HG03565 (cell line): ENCODE results near the gene LPIN3.
A peak's percentile ranks its signal among the peaks of the same experiment; 100 is the strongest.

ENCODE experiments used
- ATAC-seq: cut with Tn5 transposase; IDR thresholded peaks from one replicate; pipeline ENCODE4 v1.9.1; 2021; ENCODE audit warnings: mild to moderate bottlenecking, moderate library complexity; ENCODE audit not compliant: unreplicated experiment

Gene LPIN3

DNA sequence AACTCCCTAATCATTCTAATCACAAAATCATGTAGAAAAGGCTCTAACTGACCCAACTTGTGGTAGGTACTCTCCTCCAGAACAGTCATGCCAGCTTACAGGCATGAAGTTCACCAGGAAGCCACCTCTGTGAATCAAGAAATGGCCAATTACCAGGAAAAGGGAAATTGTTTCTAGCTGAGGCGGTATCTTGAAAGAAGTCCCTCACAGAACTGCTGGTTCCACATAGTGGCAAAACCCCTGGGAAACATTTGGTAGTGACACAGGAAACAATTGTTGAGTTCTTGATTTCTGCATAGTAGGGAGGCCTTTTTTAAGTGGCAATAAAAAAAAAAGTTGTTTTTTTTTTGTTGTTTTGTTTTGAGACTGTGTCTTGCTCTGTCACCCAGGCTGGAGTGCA lies 19.6 kb upstream of the LPIN3 start:
- ATAC-seq: no peak

DNA sequence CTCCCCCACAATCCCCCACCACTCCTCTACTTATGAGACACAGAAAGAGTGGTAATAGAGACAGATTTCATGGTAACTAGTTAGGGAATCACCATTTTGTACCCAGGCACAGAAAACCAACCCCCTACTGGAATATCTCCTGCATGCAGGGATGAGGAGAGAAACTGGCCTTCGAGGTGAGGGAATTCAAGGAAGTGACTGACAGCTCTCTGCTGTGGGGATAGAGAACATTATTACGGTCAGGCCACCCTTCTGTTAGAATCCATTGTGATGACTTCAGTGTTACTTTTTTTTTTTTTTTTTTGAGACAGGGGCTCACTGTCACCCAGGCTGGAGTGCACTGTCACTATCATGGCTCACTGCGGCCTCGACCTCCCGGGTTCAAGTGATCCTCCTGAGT lies 13.4 kb upstream of the LPIN3 start:
- no peak for ATAC-seq

DNA sequence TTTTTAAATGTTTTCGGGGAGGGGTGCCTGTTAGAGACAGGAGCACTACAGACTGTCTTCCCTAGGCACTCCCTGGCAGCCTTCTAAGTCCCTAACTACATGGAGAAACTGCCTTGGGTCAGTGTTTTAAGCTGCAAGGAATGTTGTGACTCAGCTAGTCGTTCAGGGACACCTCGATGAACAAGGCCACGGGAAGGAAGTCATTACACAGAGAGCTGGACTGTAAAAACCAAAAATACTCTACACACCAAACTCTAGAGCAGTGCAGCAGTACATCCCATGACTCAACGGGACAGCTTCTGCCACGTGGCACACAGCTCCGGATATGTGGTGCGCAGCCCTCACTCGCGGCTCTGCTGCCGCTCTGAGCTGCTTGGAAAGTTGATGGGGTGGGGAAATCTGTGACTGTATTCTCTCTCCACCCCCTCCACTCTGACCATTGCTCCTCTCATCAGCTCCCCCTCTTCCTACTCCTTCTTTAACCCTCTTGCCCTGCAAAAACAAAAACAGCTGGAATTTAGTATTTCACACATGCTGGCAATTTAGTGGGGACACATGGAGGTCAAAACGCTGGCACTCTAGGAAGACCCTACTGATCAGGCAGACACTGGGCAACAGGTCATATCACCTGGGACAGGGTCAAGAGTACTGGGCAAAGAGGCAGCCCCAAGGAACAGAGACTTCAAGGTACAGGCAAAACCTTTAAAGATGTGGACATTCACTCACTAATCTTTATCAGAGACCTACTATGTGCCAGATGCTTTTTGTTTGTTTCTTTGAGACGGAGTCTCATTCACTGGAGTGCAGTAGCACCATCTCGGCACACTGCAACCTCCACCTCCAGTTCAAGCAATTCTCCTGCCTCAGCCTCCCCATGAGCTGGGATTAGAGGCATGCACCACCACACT lies 10.9 kb upstream of the LPIN3 start:
- ATAC-seq: peak; percentile 85

DNA sequence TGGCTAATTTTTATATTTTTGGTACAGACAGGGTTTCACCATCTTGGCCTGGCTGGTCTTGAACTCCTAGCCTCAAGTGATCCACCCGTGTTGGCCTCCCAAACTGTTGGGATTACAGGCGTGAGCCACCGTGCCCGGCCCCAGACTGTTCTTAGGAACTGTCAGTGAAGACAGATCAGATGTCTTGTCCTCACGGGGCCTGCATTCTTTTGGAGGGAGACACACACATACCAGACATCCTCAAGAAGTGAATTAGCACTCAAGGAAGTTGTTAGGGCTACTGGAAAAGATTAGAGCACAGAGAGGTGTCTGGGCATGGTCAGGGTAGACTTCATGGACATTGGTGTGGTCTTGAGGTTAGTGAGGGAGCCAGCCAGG lies 10.3 kb upstream of the LPIN3 start:
- ATAC-seq: no peak

DNA sequence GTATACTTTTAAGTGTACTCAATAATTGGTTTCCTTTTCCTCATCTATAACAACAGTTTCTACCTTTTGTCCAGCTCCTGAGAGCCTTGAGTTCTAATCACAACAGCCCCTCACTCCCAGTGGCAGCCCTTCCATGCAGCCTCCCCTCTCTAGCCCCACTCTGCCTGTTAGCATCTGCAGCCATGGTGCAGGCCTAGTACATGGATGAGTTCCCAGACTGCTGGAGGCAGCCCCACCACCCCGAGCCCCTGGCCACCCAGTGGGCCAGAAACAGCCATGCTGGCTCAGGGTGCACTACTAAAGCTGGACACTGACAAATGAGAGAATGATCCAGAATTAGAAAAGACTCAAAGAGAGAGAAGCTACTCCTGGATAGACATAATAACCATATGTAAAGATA lies 9.7 kb upstream of the LPIN3 start:
- no peak for ATAC-seq

DNA sequence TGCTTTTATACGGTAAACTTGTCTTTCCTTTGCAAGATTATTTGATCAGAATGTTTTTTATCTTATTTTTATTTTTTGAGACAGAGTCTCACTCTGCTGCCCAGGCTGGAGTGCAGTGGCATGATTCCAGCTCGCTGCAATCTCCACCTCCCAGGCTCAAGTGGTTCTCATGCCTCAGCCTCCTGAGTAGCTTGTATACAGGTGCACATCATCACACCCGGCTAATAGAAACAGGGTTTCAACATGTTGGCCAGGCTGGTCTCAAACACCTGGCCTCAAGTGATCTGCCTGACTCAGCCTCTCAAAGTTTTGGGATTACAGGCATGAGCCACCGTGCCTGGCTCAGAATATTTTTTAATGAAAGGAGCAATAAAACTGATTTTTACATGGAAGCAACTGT lies 8.9 kb upstream of the LPIN3 start:
- ATAC-seq: no peak

DNA sequence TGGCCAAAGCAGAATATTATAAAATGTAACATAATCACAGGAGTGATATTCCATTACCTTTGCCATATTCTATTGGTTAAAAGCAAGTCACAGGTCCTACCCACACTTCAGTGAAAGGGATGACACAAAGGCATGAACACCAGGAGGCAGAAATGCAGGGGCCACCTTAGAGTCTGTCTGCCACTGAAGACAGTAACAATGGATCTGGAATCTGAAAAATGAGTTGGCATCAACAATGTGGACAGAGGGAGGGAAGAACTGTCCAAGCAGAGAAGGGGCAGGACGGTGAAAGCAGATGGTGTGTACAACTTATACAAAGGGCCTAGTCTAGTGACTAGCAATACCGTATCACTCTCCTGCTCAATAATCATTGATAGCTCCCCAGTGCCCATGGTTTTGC lies 6.6 kb upstream of the LPIN3 start:
- no peak for ATAC-seq

DNA sequence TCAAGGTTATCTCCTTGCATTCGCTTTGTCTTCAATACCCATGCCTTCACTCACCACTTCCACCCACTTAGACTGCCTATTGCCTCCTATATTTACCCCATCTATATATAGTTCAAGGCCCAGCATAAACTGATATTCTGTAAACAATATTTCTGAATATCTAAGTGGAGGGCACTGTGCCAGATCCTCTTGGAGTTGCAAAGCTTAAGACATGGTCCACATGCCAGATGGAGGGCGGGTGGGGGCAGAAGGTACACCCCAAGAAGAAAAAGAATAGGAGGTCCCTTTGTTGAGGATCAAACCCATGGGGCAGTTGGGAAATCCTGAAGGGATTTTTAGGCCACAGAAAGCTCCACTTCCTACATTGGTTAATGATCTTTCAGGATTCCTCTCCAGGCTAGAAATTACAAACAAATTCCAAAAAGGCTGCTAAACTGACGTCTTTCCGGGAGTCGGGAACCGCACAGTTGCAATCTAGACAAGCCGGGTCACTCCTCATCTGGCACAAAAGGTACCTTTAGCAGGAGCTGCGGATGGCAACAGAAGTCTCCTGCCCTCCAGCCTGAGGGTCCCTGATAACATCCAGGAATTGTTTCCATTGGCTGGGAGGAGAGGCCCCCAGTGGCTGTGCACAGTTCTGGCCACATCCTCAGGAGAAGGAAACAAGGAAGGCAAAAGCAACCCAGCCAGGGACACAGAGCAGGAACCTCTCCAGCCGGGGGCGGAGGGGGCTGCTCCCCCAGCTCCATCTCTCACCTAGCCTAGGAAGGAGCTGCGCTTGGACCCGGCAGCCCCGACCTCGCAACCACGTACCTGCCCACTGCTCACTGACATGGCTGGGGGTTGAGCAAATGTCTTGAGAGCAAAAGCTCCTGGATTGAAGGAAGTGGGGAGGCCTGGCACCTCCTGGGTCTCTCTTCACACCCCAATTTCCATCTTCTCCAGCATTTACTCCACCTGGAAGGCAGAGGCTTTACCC lies 5.9 kb upstream of the LPIN3 start:
- ATAC-seq: no peak

DNA sequence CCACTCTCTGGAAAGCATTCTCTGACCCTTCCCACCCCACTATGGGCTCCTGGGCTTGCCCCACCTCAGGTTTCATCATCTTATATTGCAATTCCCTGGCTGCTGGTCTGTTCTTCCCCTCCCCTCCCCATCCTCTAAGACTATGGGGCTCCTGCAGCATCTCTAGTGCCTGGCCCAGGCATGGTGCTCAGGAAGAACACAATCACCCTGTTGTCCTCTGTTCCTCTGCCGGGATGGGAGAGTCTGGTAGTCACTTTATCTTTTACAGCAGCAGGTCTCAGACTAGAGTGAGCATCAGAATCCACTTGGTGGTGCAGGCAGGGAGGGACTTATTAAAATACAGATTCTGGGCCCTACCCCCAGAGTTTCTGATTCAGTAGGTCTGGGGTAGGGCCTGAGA lies 5.0 kb upstream of the LPIN3 start:
- ATAC-seq: no peak

DNA sequence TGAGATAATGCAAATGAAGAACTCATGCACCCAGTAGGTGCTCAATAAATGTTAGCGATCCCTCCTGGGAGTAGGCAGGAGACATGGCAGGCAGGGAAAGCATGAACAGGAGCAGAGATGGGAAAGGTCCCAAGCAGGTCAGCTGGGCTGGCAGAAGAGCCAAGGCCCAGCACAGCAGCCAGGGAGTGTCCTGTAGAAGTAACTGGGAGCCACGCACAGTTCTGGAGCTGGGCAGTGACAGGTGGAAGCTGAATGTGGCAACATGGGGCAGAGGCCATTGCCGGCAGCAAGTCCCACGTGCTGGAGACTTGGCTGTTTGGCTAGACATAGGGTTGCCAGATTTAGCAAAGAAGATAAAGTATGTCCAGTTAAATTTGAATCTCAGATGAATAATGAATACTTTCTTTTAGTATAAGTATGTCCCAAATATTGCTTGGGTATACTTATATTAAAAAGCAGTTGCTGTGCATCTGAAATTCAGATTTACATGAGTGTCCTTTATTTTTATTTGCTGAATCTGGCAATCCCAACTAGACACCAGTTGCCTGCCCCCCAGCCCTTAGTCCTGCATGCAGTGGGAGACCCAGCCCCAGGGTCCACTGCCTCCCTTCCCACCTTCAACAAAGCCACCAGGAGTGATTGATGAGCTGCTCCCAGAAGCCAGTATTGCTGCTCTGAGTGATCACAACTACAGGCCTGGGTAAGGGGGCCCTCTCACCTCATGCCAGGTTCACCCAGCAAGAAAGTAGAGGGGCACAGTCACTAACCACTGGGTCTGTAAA lies 3.7 kb upstream of the LPIN3 start:
- no peak for ATAC-seq

DNA sequence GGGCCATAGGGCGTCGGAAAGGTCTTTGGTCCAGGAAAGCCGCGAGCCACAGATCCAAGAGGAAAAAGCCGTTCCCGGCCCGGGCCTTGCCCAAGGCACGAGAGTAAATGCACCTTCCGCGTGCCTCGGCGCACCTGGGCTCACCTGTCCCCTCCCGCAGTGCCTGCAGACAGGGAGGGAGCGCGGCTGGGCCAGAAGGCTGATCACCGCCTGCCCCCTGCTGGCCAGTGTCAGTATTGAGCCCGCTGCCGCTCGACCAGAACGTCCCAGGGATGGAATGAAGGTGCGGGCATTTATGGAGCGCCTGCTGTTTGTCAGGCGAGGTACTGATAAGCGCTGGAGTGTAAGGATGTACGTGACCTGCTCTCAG lies 679 bp upstream of the LPIN3 start:
- ATAC-seq: peak; percentile 71

DNA sequence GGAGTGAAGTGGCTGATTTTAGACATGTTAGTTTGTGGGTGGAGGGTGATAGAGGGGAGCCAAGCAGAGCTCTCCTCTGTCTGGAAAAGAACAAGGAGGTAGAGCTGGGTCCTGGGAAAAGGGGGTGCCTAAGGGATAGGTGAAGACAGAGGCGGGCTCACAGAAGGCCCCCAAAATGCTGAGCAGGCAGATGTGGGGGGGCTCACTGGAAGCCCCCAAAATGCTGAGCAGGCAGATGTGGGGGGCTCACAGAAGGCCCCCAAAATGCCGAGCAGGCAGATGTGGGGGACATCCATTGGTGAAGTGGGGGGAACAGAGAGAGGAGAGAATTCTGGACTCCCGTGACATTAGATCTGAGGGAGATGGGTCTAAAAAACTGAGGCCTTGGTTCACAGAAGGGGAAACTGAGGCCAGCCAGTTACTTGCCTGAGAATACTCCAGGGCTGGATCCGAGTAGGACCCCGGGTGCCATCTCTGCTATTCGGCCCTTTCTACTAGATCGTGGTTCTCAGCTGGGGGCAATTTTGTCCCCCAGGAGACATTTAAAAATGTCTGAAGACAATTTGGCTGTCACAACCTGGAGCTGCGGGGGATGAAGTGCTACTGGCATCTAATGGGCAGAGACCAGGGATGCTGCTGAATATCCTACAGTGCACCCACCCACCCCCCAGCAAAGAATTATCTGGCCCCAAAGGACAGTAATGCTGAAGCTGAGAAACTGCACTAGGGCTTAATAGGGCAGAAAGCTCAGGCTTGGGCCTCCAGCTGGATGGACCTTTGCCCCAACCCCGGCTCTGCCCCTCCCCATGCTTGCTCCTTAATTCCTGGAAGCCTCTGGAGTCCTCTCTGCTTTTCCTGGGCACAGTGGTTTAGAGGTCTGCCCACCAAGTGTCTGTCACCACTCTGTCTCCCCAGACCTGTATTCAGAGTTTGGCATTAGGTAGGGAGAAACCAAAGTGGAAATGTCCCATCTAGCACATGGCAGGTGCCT lies 2.1 kb downstream of the LPIN3 start:
- no peak for ATAC-seq

DNA sequence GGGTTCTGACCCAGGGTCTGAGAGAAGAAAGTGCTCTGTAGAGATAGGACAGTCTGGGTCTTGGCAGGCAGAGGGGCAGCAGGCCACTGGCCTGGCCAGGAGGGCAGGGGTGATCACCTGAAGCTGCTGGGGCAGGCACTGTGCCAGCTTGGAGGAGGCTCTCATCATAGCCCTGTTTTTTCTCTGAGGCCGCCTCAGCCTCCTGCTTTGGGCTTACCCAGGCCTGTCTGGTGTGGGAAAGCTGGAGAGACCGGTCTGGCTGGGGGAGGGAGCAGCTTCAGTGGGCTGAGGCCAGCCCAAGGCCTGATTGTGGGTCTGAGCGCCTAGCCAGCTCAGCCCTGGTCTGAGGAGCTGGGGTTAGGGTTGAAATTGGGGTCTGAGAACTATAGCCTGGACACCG lies 3.9 kb downstream of the LPIN3 start:
- no peak for ATAC-seq

DNA sequence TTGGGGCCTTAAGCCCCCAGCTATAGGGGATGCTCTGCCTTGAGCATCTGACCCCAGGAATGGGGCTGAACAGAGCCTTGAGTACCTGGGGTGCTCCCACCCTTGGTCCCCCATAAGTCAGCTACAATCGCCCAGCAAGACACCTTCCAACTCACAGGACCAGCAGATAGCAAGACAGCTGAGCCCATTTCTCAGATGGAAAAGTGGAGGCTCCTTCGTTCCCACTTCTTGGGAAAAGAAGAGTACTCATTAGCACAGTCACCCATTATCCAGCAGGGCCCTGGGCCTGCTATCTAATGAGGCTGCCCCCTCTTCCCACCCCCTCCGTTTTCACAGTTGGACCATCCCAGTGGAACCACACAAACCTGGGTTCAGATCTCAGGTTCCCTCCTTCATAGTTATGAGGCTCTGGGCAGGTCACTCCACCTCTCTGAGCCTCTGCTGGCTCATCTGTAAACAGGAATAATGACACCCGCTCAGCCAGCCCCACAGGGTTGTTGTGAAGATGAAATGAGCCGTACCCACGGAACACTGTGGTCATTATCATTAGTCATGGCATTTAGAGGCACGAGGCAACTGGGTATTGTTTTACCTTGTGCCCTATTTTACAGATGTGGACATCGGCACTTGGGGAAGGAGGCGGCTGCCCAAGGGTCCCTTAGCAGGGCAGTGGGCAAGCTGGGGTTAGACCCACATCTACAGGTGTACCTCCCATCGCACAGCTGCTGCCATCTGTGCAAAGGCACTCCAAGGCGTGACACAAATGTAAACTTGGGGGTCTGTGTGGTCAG lies 4.5 kb downstream of the LPIN3 start:
- ATAC-seq: no peak

DNA sequence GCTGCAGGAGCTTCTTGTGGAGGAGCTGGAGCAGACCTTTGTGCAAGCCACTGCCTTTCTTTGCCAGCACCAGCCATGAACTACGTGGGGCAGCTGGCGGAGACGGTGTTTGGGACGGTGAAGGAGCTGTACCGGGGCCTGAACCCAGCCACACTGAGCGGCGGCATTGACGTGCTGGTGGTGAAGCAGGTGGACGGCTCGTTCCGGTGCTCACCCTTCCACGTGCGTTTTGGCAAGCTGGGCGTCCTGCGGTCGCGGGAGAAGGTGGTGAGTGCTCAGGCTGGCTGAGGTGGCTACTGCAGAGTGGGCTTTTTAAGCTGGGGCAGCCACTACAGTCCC lies 5.1 kb downstream of the LPIN3 start:
- no peak for ATAC-seq

DNA sequence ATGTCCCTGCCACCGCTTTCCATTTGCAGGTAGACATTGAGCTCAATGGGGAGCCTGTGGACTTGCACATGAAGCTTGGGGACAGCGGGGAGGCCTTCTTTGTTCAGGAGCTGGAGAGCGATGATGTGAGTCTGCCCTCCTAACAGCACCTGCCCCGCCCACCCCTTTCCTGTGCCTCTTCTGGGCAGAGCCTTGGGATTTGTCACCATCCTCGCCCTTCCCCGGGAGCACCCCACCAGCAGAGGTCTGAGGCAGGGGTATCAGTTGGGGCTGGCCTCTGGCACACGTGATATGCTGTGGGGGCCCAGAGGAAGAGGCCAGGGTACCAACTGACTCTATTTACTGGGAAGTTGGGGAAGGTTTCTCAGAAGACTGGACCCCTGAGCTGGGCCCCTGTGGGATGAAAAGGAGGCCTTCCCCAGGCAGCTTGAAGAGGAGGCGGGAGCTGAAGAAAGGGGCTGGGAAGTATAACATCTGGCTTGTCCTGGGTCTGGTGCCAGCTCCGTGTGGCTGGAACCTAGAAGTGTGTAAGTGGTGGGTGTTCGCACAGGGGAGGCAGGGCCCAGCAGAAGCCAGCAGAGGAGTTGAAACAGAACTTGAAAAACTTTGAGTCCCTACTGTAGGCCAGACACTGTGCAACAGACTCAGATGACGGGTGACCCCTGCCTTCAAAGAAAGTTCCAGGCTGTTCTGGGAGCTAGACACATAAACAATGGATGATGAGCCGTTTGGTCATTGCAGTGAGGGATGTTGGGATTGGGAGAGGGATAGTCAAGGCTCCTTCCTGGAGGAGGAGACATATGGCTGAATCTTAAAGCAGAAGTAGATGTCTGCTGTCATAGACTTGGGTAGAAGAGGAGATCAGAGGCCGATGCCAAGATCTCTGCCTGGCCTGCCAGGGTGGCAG lies 7.2 kb downstream of the LPIN3 start:
- ATAC-seq: no peak

DNA sequence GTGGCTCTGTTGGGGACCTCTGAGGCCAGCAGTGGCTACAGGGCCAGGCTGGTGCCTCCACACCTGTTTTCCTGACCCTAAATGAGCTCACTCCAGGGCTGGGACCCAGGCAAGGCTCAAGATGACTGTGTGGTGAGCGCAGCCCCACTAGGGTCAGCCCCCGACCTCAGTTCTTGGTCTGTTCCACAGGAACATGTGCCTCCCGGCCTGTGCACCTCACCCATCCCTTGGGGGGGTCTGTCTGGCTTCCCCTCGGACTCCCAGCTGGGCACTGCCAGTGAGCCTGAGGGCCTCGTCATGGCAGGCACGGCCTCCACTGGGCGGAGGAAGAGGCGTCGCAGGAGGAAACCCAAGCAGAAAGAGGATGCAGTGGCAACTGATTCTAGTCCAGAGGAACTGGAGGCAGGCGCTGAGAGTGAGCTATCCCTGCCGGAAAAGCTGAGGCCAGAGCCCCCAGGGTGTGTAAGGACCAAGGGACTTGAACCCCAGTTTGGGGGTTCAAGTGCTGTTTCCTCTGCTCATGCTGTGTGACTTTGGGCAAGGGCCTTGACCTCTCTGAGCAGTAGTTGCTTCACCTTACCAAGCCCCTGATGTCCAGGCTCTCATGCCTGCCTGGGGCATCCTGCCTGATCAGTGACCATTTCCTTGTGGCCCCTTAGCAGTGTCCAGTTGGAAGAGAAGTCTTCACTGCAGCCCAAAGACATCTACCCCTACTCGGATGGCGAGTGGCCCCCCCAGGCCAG lies 8.0 kb downstream of the LPIN3 start:
- no peak for ATAC-seq

DNA sequence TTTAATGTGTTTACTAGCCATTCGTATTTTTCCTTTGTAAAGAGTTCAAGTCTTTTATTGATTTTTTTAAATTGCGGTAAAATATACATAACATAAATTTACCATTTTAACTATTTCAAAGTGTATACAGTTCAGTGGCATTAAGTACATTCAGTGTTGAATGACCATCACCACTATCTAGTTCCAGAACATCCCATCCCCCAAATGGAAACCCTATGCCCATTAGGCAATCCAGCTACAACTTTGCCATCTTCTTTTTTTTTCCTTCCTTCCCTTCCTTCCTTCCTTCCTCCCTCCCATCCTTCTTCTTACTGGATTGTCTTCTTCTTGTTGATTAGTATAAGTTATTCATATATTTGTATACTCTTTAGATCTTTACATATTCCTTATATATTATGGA lies 8.6 kb downstream of the LPIN3 start:
- ATAC-seq: no peak
